HepG2 (cell line): ENCODE measurements around the gene TUBA1C. TPM values are rescaled to one million over a fixed set of nuclear protein-coding genes. Genes with fewer than 3 reads are reported as not detected.
"Not testable (repeated sequence)": the region's sequence is repeated elsewhere in the genome, so short reads cannot be mapped to it uniquely, and the experiment has no call there.

Experiments
- ATAC-seq: fragments of 200-7000 bp; cut with Tn5 transposase; 3 replicates; pipeline ENCODE4 v1.9.1; 2020; ENCODE audit warnings: mild to moderate bottlenecking, moderate library complexity
- BruUV-seq: library from RNA; stranded (reverse); fragments of 400-500 nt; replicated peaks from 2 replicates; lab custom pipeline; 2021; lab: Mats Ljungman, UMichigan
- CTCF ChIA-PET: fragments of 300-600 bp; formaldehyde crosslinking; extraction: SDS; loops from one replicate; lab custom pipeline; 2021; ENCODE audit warnings: low total read pairs, inconsistent platforms, low intra/inter-chr PET ratio; lab: Yijun Ruan, JAX
- POLR2A ChIA-PET: fragments of 350-600 bp; sonication (Branson Sonifier 250); formaldehyde crosslinking; loops from one replicate; lab custom pipeline; 2020; ENCODE audit warnings: antibody characterized with exemption, inconsistent platforms; lab: Yijun Ruan, JAX
- DNase-seq: peaks from one replicate; pipeline ENCODE4 v3.0.0-alpha.2; 2015; ENCODE audit warnings: low spot score
- FAIRE-seq: peaks from 3 replicates; lab custom pipeline; 2011; peaks lifted over from hg19 to GRCh38; lab: Jason Lieb, UNC
- H2AFZ ChIP-seq: one replicate; pipeline ENCODE4 v1.6.1; 2011; ENCODE audit warnings: low read length, inconsistent platforms
- H3K27ac ChIP-seq: fragments of 300-600 bp; 3 replicates; pipeline ENCODE4 v1.8.0; 2011; ENCODE audit warnings: mixed run types, mild to moderate bottlenecking, mixed read lengths, low read length, inconsistent platforms; ENCODE audit not compliant: insufficient read depth; ENCODE audit errors: extremely low read length
- H3K27me3 ChIP-seq, 2 experiments: fragments of 200-600 bp in 1 of 2; 2 replicates in 1 of 2; 3 replicates in 1 of 2; pipeline versions ENCODE4 v1.6.0 to v1.8.0; 2011; ENCODE audit warnings: low read length in 2 of 2, mild to moderate bottlenecking in 2 of 2, moderate library complexity in 2 of 2, inconsistent platforms in 1 of 2; ENCODE audit not compliant: insufficient read depth in 2 of 2, control insufficient read depth in 1 of 2
- H3K36me3 ChIP-seq, 2 experiments: fragments of 200-600 bp in 1 of 2; replicated peaks in 1 of 2; 2 replicates in 1 of 2; 3 replicates in 1 of 2; pipeline versions ENCODE4 v1.5.1 to v1.8.0; 2011; ENCODE audit warnings: low read length in 2 of 2, inconsistent platforms in 1 of 2; ENCODE audit not compliant: insufficient read depth in 2 of 2, control insufficient read depth in 1 of 2
- H3K4me1 ChIP-seq: 2 replicates; pipeline ENCODE4 v1.5.1; 2012; ENCODE audit warnings: low read length, inconsistent platforms; ENCODE audit not compliant: insufficient read depth
- H3K4me2 ChIP-seq: 2 replicates; pipeline ENCODE4 v1.6.0; 2011; ENCODE audit warnings: low read depth, low read length, inconsistent platforms
- H3K4me3 ChIP-seq, 3 experiments: fragments of 200-600 bp in 1 of 3; sonication (generic), shearing (Covaris generic) in 1 of 3; replicated peaks in 1 of 3; 2 replicates each; pipeline ENCODE4 v1.5.1; 2011 to 2016; ENCODE audit warnings: low read length in 3 of 3, inconsistent platforms in 2 of 3, low read depth in 2 of 3, mild to moderate bottlenecking in 2 of 3, control low read depth in 1 of 3, mixed read lengths in 1 of 3; ENCODE audit not compliant: insufficient read depth in 1 of 3
- H3K79me2 ChIP-seq: one replicate; pipeline ENCODE4 v1.6.1; 2011; ENCODE audit warnings: low read length, inconsistent platforms; ENCODE audit not compliant: insufficient read depth
- H3K9ac ChIP-seq: 2 replicates; pipeline ENCODE4 v1.6.0; 2011; ENCODE audit warnings: mild to moderate bottlenecking, low read depth, low read length, inconsistent platforms; ENCODE audit not compliant: insufficient read depth
- H3K9me3 ChIP-seq: 2 replicates; pipeline ENCODE4 v1.5.1; 2012; ENCODE audit warnings: mild to moderate bottlenecking, low read length
- H4K20me1 ChIP-seq: 2 replicates; pipeline ENCODE4 v1.6.0; 2011; ENCODE audit warnings: inconsistent platforms, mild to moderate bottlenecking, low read length, moderate library complexity; ENCODE audit not compliant: insufficient read depth
- CCDC6 ChIP-seq: sonication (generic); formaldehyde crosslinking; IDR thresholded peaks from 2 replicates; pipeline ENCODE4 v1.8.1; 2022; ENCODE audit warnings: mild to moderate bottlenecking, missing genetic modification reagents, moderate library complexity
- HNF4A ChIP-seq: sonication (generic); formaldehyde crosslinking; IDR thresholded peaks from 2 replicates; pipeline ENCODE4 v1.4.0; 2020; ENCODE audit warnings: missing genetic modification reagents
- ZNF646 ChIP-seq: sonication (generic); formaldehyde crosslinking; IDR thresholded peaks from 2 replicates; pipeline ENCODE4 v1.9.0; 2021; ENCODE audit warnings: mild to moderate bottlenecking, missing genetic modification reagents
- WGBS: methylation state at CpG from one replicate; pipeline ENCODE4 v1.1.6; 2017; ENCODE audit warnings: low lambda C conversion rate; 5-methylcytosine and 5-hydroxymethylcytosine counted together
- in situ Hi-C: cut with HindIII; loops from 2 replicates; pipeline ENCODE4 v1.10.0; 2017; ENCODE audit warnings: low pct_unique_long_range_greater_than_20kb; ENCODE audit not compliant: extremely low pct_ligation_motif_present
- intact Hi-C: fragments of 100-400 bp; cut with micrococcal nuclease; formaldehyde crosslinking; loops from one replicate; pipeline ENCODE4 v1.10.0; 2022; ENCODE audit not compliant: unreplicated experiment
- polyA plus RNA-seq, 8 experiments: library from polyadenylated mRNA; depleted of rRNA in 3 of 8; stranded (reverse) in 7 of 8; unstranded in 1 of 8; fragments of >200 nt; fragmentation: Illumina TruSeq in 4 of 8; extraction: Trizol in 4 of 8; gene quantifications; 2 replicates each; pipeline versions ENCODE4 v1.2.1 to v1.2.3, GENCODE V29; 2011 to 2016; ENCODE audit warnings: low read depth in 4 of 8, missing spikeins in 1 of 8, mixed read lengths in 1 of 8; ENCODE audit not compliant: insufficient read depth in 1 of 8
- total RNA-seq, 5 experiments: library from RNA; depleted of rRNA; stranded (reverse); fragments of >200 nt; fragmentation: Illumina TruSeq; extraction: Trizol; gene quantifications; 2 replicates each; pipeline ENCODE4 v1.2.3, GENCODE V29; 2016; ENCODE audit warnings: low read depth in 1 of 5
- TF ChIP-seq, protein P1 (sequence below): sonication (generic); formaldehyde crosslinking; IDR thresholded peaks from 2 replicates; pipeline ENCODE4 v1.4.0; 2020; ENCODE audit warnings: missing genetic modification reagents

Gene TUBA1C
- total and polyA plus RNA-seq, 2 of the 13 experiments (the other 11 are each of a cell fraction or from before 2014, with no cell fraction given): 693 to 1,075 TPM

DNA sequence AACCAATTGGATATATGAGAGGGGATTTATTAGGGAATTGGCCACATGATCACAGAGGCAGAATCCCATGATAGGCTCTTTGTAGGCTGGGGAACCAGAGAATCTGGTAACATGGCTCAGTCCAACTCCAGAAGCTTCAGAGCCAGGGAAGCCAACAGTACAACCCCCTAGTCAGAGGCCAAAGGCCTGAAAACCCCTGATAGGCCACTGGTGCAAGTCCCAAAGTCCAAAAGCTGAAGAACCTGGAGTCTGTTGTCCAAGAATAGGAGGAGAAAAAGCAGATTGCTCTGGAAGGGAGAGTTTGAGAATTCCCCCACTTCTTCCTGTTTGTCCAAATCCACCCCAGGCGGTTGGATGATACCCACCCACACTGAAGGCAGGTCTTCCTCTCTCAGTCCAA is 49.9 kb downstream of the TUBA1C start:
- no peaks in the 10 kb centered on the region for H3K79me2 ChIP-seq
- H3K27me3 ChIP-seq: no peaks in the 10 kb centered on the region
- ATAC-seq (peak; percentile 31; the same call in 2 of the 3 replicates), DNase-seq (no peak), FAIRE-seq (no peak)
- no peak overlapping the region for H2AFZ ChIP-seq
- no peaks in the 10 kb centered on the region for H4K20me1 ChIP-seq
- CTCF ChIA-PET: interaction anchor here (0.6 kb wide), 1 partner anchor 199 kb away, joined by 3 read pairs; no protein-coding TSS in a partner anchor
- H3K9me3 ChIP-seq: no peaks in the 10 kb centered on the region
- POLR2A ChIA-PET: no interaction called here
- BruUV-seq: no TSS peak
- peaks cover 9% of the 10 kb centered on the region for H3K4me1 ChIP-seq
- in situ Hi-C loops (no loop called here), intact Hi-C loops (no loop called here)
- WGBS: 0% methylated on average over 1 of the region's 1 CpG
- no peaks in the 10 kb centered on the region for H3K36me3 ChIP-seq
- TF ChIP-seq, protein P1, sequence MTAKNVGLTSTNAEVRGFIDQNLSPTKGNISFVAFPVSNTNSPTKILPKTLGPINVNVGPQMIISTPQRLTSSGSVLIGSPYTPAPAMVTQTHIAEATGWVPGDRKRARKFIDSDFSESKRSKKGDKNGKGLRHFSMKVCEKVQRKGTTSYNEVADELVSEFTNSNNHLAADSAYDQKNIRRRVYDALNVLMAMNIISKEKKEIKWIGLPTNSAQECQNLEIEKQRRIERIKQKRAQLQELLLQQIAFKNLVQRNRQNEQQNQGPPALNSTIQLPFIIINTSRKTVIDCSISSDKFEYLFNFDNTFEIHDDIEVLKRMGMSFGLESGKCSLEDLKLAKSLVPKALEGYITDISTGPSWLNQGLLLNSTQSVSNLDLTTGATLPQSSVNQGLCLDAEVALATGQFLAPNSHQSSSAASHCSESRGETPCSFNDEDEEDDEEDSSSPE (CRISPR knock-in tag): no peak
- TF ChIP-seq CCDC6 (CRISPR knock-in tag) (no peak), ZNF646 (no peak), HNF4A (CRISPR knock-in tag) (peak; percentile 23; the same call in 1 of the 2 replicates)
- no peak overlapping the region for H3K9ac ChIP-seq
- H3K27ac ChIP-seq: no peak overlapping the region
- no peak overlapping the region for H3K4me3 ChIP-seq
- H3K4me2 ChIP-seq: no peak overlapping the region

DNA sequence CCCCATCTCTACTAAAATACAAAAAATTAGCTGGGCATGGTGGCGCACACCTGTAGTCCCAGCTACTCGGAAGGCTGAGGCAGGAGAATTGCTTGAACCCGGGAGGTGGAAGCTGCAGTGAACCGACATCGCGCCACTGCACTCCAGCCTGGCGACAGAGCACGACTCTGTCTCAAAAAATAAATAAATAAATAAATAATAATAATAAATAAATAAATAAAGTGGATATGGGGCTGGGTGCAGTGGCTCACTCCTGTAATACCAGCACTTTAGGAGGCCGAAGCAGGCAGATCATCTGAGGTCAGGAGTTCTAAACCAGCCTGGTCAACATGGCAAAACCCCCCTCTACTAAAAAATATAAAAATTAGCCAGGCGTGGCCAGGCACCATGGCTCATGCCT is 52.2 kb downstream of the TUBA1C start:
- in situ Hi-C loops, H3K9ac ChIP-seq, intact Hi-C loops, POLR2A ChIA-PET, H3K27ac ChIP-seq, H2AFZ ChIP-seq, DNase-seq, H4K20me1 ChIP-seq, H3K79me2 ChIP-seq, ATAC-seq, H3K4me3 ChIP-seq, H3K36me3 ChIP-seq, H3K27me3 ChIP-seq, CTCF ChIA-PET, BruUV-seq, H3K4me2 ChIP-seq, FAIRE-seq, H3K9me3 ChIP-seq: not testable (repeated sequence)
- peaks cover 15% of the 10 kb centered on the region for H3K4me1 ChIP-seq
- WGBS: 84% methylated on average over 10 of the region's 10 CpGs
